Caki2 (cell line): ENCODE measurements around the gene KHK. TPM values are rescaled to one million over a fixed set of nuclear protein-coding genes. Genes with fewer than 3 reads are reported as not detected.

Source experiments
- DNase-seq: peaks from one replicate; pipeline ENCODE4 v3.0.0-alpha.2; 2015; ENCODE audit warnings: low read depth
- in situ Hi-C: cut with HindIII; loops from 2 replicates; pipeline ENCODE4 v1.10.0; 2016; ENCODE audit warnings: low sequenced_read_pairs, low pct_unique_long_range_greater_than_20kb, mixed read lengths
- total RNA-seq: library from RNA; depleted of rRNA; stranded (reverse); fragments of >200 nt; shearing (Covaris generic); gene quantifications from 2 replicates; pipeline ENCODE4 v1.2.3, GENCODE V29; 2014; ENCODE audit warnings: low replicate concordance; rRNA removed

KHK gene
- total RNA-seq, result 3.2 and 4.8 TPM in 2 replicates

DNA sequence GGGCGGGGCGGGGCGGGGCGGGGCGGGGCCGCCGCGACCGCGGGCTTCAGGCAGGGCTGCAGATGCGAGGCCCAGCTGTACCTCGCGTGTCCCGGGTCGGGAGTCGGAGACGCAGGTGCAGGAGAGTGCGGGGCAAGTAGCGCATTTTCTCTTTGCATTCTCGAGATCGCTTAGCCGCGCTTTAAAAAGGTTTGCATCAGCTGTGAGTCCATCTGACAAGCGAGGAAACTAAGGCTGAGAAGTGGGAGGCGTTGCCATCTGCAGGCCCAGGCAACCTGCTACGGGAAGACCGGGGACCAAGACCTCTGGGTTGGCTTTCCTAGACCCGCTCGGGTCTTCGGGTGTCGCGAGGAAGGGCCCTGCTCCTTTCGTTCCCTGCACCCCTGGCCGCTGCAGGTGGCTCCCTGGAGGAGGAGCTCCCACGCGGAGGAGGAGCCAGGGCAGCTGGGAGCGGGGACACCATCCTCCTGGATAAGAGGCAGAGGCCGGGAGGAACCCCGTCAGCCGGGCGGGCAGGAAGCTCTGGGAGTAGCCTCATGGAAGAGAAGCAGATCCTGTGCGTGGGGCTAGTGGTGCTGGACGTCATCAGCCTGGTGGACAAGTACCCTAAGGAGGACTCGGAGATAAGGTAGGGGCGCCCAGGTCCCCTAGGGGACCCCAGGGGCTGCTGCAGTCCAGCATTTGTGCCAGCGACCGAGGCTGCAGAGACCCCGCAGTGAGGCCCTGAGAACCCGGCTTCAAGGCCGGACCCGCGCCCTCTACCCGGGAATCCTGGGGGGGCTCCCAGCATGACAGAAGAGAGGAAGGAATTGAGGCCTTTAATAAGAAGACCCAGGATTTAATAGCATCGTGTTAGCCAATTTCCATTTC is at the start of gene KHK:
KHK (plus strand) TSS at position 49 of the 870 bp plus-strand sequence; CDS start at position 537, 488 bp downstream.
- in situ Hi-C loops, result loop anchor here (25.0 kb wide), 1 partner anchor 175 kb away; the partner anchor contains the start of gene SLC30A3

DNA sequence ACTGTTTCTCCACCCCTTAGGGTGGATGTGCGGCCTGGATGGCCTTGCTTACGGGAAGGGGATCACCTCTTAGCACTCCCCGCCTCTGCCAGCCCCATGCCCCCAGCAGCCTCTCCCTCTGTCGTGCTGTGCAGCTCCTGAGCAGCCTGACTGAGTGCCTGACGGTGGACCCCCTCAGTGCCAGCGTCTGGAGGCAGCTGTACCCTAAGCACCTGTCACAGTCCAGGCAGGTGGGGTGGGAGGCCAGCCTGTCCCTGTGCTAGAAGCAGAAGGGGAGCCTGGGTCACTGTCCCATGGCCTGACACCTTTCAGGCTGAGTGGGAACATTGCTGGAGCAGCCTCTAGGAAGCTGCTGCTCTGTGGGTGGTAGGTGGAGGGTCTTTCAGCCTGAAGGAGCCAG is 48.6 kb upstream of the KHK start:
- DNase-seq, result no peak
- in situ Hi-C loops, result no loop called here

More for the DNA sequence above, at the start of gene KHK:
- no peak for DNase-seq

DNA sequence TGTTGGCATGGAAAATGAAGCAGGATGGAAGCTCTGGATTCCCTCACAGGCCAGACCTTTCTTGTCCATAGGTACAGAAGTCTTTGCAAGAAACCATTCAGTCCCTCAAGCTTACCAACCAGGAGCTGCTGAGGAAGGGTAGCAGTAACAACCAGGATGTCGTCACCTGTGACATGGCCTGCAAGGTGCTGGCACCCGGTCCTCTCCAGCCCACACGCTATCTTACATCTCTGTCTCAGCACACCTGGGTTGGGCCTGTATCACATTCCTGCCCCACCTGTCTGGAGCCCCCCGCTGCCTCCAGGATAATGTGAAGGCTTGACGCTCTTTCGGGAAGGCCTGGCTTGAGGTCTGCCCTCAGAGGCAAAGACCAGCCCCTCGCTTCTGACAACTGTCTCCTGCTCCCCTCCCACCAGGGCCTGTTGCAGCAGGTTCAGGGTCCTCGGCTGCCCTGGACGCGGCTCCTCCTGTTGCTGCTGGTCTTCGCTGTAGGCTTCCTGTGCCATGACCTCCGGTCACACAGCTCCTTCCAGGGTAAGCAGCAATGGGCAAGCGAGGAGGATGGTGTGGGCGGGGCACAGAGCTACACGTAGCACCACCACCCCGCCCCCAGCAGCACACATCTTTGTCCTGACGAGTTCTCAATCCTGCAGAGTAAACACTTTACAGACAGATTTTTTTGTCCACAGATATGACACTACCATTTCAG is 47.8 kb upstream of the KHK start:
- in situ Hi-C loops, result no loop called here
- no peak for DNase-seq

DNA sequence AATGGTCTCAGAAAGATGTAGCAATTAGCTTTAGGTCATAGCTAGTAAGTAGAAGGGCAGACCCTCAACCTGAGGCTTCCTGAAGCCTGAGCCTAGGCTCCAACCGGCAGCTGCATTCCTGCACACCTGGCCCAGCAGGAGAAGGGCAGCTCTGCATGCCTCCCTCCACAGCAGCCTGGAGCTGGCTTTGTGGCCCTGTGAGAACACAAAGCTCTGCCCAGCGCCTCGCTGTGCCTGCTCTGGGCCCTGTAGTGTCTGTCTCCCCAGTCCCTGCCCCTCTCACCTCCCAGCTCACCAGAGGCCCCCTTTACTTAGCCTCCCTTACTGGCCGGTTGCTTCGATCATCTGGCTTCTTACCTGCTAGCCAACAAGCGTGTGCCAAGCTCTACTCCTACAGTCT is 47.1 kb upstream of the KHK start:
- in situ Hi-C loops, result no loop called here
- DNase-seq, result no peak

DNA sequence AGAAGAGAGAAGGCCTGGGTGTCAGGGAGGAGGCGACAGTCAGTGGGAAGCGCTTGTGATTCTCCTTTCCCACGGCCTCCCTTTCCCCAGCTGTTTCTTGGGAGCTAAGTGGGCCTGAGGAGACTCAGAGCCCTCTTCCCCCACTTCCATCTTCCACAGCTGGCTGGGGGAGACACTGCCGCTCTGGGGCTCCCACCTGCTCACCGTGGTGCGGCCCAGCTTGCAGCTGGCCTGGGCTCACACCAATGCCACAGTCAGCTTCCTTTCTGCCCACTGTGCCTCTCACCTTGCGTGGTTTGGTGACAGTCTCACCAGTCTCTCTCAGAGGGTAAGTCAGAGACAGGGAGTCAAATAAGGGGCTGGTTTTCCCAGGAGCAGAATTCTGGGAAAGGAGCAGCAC is 46.7 kb upstream of the KHK start:
- in situ Hi-C loops, result no loop called here
- no peak for DNase-seq

DNA sequence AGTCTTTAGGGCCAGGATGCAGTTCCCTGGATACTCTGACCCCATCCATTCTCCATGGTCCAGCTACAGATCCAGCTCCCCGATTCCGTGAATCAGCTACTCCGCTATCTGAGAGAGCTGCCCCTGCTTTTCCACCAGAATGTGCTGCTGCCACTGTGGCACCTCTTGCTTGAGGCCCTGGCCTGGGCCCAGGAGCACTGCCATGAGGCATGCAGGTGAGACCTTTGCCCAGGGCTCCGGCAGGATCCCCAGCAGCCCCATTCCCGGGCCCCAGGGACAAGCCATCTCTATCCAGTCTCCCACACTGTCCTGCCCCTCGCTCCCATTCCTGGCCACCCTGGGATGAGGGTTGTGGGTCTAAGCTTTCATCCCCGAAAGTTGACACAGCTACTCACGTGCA is 46.3 kb upstream of the KHK start:
- in situ Hi-C loops, result no loop called here
- DNase-seq, result no peak

DNA sequence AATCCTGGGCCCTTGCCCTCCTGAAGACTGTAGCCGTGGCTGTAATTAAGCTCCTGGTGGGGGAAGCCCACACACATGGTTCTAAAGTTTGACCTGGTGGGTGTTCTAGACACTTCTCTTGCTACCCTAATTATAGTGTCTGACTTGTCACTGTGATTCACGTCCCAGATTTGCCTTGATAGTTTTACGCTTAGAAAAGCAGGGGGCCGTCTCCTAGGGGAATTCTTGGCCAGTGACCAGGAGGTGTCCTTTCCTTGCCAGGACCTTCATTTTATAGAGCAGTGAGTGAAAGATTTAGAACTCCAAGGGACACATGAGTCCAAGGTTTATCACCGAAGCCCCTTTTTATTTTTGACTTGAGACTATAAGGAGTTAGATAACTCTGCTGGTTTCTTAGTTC is 44.8 kb upstream of the KHK start:
- in situ Hi-C loops, result no loop called here
- DNase-seq, result peak; percentile 68

DNA sequence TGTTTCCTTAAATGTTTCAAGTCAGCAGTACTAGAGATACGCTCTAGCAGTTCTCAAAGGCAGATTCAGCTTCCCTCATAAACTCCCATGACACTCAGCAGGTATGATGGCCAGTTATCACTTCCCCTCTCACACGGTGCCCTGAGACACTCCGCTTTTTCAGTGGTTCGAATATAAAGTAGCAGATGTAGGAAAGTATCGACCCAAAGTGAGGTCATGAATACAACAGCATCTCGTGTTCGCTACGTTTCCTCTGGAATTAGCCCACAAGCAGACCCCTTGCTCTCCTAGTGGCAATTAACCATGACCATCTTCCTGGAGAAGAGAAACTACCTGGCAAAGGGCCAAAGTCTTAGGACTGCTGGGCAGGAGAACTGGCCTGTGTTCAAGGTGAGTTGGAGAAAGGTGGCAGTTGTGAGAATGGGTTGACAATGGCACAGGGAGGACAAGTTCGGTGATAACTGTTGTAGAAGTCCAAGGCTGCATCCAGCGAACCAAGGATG is 44.4 kb upstream of the KHK start:
- in situ Hi-C loops, result no loop called here
- peak; percentile 76 for DNase-seq

DNA sequence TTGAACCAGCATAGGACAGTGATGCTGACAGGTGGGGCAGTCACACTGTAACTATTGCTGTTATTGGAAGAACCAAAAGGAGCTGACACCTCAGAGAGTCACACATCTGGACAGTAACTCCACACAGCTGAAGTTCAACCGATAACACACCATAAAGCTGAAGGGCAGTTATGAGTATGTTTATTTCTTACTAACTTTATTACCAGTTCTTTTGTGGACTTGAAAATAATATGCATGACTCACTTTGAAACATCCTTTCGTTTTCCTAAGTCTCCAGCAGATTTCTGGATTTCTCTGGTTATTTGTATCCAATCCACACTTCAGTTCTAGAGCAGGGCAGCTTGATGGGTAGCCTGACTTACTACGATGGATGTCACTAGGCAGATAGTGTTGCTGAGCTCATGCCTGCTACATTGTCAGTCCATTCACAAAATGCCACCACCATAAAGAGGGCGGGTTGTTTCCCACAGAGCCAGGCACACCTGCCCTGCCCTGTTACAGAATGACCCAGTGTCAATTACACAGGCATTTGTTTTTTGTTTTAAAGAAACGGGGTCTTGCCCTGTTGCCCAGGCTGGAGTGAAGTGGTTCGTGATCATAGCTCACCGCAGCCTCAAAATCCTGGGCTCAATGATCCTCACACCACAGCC is 43.5 kb upstream of the KHK start:
- DNase-seq, result no peak
- in situ Hi-C loops, result no loop called here

DNA sequence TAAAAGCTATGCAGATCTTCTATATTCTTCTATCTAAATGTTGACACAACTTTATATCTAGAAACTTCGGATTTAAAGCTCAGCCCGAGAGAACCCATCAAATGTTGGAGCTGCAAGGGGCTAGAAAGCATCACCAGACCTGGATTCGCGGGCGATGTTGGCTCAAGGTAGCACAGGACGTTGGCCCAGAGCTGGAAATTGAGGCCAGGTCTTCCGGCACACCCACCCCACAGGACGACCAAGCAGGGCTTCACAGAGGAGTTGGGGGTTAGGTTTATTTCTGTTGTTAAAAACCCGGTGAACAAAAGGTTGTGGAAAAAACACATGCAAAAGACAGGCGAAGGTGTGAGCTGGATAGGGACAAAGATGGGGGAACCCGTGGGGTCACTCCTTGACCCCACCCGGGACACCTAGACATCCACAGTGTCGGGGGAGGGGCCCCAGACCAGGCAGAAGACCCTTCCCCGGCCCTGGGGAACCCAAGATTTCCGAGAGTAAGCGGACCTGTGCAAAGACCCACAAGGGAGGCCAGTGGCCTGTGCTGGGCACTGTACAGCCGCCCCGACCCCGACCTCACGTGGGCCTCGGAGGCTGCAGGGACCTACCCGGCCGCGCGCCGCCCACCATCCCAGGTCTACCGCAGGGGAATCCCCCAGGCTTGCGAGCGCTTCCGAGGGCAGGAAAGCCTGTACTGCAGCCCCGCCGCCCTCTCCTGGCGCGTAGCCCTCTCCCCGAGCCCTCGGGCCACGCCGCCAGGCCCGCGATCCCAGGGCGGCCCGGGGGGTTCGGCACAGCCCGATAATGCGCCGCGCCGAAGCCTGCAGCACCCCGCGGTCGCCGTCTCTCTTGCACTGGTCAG is 36.9 kb upstream of the KHK start:
- in situ Hi-C loops, result no loop called here

DNA sequence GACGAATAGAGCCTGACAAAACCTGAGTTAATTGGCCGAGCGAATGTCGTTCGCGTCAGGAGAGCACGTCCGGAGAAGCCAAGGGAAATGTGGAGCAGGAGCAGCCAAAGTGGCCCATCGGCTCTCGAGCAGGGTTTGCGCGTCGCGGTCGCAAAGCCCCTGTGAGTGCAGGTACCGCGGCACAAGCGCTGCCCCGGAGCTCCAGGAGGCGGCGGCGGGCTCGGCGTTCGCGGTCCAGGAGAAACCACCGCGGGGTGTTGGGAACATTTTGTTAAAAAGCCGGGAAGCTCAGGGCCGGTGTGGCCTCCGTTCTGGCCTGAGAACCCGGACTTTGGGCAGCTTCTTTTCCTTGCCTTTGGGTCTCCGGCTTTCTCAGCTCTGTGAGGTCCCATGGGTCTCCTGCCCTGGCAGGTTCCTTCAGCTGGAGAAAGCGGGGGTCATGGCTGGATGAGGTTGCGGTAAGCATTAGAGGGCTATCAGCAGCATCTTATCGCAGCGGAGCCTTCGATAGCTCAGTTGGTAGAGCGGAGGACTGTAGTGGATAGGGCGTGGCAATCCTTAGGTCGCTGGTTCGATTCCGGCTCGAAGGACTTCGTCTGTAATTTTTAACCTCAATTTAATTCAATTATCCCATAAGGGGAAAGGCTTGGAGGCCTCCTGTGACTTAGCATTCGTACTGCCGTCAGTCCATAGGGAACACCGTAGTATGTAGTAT is 36.1 kb upstream of the KHK start:
- DNase-seq, result peak; percentile 98
- in situ Hi-C loops, result no loop called here

More for the DNA sequence above, 36.9 kb upstream of the KHK start:
- DNase-seq, result no peak

DNA sequence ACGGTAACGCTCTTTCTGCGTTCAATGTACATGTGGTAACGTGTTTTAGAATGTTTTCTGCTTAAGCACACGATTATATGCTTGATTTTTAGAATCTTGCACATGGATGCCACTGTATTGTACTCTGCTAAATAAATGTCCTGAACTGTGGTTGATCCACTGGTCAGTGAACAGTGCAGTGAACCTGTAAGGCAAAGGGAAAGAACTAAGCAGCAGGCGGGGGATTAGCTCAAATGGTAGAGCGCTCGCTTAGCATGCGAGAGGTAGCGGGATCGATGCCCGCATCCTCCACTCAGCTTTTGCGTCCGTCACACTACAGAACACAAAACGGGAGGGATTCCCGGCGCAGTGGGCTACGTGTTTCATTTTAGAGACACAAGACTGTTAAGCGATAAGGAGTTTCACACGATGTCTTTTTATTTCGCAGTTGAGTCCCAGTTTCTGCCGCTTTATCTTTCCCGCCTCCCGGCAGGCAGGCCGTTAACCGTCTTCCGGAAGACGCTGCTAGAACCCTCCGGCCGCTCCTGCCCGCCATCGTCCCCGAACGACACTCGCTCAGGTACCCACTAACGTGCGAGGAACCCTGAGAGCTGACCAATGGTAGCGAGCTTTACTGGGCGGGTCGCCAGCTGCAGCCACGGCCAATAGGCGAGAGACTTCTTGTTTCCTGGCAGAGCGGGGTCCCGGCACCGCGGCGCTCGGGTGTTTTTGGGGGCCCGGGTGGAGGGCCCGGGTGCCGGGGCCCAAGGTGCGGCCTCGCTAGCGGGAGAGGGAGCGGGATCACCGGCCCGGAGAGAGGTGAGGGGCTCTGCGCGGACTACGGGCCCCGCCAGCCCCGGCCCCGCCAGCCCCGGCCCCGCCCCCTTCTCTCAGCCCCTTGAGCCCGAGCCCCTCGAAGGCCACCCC is 35.3 kb upstream of the KHK start, which contains the start of gene AGBL5:
AGBL5 (plus strand) TSS at position 673 of the 906 bp plus-strand sequence. CDS start 1,291 bp downstream, outside the sequence.
- in situ Hi-C loops, result no loop called here
- DNase-seq, result peak; percentile 96

DNA sequence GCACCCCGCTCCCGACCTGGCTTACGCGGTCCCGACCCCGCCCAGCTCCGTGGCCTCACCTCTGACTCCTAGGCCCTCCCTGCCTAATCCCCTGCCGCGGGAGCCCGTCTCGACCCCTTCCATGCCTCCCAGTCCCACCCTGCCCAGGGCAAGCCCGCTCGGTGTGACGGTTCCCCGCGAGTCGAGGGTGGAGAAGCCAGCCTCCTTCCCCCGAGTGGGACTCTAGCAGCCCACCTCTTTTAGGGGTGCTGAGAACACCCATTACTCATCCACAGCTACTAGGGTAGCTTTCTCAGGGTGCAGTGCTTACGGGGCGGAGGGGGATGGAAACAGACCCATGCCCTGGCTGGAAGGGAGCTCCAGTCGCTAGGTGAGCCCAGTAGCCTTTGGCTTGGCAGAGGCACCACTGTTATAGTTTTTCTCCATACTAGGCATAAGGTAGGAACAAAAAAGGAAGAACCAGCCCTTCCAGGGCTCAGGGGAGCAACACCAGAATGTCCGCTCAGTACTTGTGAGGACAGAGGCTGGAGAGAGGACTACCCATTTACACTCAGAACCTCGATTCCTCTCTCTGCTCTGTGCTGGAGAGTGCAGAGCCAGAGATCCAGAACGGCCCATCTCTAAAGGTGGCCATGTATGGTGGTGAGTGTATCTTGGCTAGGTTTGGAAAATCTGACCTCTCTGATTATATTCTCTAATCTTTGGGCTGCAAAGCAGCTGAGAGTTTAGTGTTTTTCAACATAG is 34.5 kb upstream of the KHK start:
- no peak for DNase-seq

DNA sequence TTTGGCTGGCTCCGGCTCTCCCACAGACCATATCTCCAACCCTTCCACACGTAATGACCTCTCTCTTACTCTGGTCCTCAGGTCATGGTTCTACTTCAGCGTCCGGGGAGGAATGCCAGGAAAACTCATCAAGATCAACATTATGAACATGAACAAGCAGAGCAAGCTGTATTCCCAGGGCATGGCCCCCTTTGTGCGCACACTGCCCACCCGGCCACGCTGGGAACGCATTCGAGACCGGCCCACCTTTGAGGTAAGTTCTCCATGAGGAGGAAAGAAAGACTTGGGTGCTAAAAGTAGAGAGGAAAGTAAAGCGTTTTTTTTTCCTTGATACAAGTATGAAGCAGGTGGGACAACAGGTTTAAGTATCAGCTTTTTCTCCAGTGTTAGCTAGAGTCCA is 33.3 kb upstream of the KHK start:
- in situ Hi-C loops, result no loop called here
- DNase-seq, result no peak

More for the DNA sequence above, 34.5 kb upstream of the KHK start:
- in situ Hi-C loops, result no loop called here

DNA sequence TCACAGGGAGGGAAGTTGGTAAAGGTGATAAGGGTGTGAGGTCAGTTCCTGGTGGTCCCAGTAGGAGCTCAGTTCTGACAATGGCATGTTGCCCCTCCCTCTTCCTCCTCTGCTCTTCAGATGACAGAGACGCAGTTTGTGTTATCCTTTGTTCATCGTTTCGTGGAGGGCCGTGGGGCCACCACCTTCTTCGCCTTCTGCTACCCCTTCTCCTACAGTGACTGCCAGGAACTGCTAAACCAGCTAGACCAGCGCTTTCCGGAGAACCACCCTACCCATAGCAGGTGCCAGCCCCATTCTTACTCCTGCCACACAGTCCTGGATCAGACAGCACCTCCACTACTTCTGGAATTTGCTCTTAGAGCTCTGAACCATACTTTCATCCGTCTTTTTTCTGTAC is 32.8 kb upstream of the KHK start:
- in situ Hi-C loops, result no loop called here
- no peak for DNase-seq

DNA sequence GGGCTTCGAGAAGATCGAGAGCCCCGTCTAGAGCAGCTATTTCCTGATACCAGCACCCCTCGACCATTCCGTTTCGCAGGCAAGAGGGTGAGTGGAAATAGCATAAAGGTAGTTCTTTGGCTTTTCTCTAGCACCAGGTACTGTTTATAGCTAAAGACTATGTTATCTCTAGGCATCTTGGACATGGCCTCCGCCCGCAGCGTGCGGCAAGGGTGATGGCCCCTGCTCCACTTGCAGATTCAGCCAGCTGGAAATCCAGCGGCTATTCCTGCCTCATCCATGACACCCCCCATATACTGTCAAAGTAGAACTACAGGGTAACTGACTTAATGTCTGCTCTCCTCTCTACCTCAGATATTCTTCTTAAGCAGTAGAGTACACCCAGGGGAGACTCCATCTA is 31.9 kb upstream of the KHK start:
- DNase-seq, result no peak
- in situ Hi-C loops, result no loop called here
